Thyroid gland (tissue), 4 donors: Measurements from ENCODE around the gene SPATA31D3.

Source experiments
- POLR2A ChIP-seq, 2 donors: fragments of 450-650 bp; IDR thresholded peaks; one replicate each; pipeline ENCODE4 v1.6.1; 2017; ENCODE audit warnings: antibody characterized with exemption in 2 of 2, mild to moderate bottlenecking in 2 of 2, moderate library complexity in 1 of 2
- TF ChIP-seq, protein P1 (sequence below), 6 experiments: fragments of 200-600 bp in 3 of 6; fragments of 450-650 bp in 3 of 6; sonication (generic) in 3 of 6; IDR thresholded peaks; one replicate each; pipeline ENCODE4 v1.5.1; 2016 to 2019; ENCODE audit warnings: antibody characterized with exemption in 6 of 6, mild to moderate bottlenecking in 2 of 6, inconsistent platforms in 1 of 6, moderate library complexity in 1 of 6

DNA sequence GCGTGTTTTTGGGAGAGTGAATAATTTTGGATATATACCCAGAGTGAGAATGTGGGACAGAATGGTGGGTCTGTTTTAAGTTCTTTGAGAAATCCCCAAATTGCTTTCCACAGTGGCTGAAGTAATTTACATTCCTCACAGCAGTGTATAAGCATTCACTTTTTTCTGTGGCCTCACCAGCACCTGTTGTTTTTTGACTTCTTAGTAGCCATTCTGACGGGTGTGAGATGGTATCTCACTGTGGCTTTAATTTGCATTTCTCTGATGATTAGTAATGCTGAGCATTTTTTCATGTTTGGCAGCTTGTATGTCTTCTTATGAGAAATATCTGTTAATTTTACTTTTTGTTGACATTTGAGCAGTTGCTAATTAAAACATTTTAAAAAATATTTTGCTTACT, 35.9 kb downstream of the SPATA31D3 start:
- TF ChIP-seq, protein P1, sequence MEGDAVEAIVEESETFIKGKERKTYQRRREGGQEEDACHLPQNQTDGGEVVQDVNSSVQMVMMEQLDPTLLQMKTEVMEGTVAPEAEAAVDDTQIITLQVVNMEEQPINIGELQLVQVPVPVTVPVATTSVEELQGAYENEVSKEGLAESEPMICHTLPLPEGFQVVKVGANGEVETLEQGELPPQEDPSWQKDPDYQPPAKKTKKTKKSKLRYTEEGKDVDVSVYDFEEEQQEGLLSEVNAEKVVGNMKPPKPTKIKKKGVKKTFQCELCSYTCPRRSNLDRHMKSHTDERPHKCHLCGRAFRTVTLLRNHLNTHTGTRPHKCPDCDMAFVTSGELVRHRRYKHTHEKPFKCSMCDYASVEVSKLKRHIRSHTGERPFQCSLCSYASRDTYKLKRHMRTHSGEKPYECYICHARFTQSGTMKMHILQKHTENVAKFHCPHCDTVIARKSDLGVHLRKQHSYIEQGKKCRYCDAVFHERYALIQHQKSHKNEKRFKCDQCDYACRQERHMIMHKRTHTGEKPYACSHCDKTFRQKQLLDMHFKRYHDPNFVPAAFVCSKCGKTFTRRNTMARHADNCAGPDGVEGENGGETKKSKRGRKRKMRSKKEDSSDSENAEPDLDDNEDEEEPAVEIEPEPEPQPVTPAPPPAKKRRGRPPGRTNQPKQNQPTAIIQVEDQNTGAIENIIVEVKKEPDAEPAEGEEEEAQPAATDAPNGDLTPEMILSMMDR (IDR thresholded peaks at IDR 0.05), result no peak
- no peak for TF ChIP-seq POLR2A (IDR thresholded peaks at IDR 0.05)
